Ishikawa (cell line): ENCODE data around the gene JMJD1C.

Source experiments
- EP300 ChIP-seq: IDR thresholded peaks from 2 replicates; pipeline ENCODE4 v1.6.1; 2012; ENCODE audit warnings: borderline replicate concordance
- FOXM1 ChIP-seq: IDR thresholded peaks from 2 replicates; pipeline ENCODE4 v1.6.1; 2012; ENCODE audit warnings: low read depth, borderline replicate concordance
- TEAD4 ChIP-seq: IDR thresholded peaks from 2 replicates; pipeline ENCODE4 v1.6.1; 2012
- ZBTB7A ChIP-seq: IDR thresholded peaks from 2 replicates; pipeline ENCODE4 v1.6.1; 2012; ENCODE audit warnings: low read depth
- TF ChIP-seq, protein P1 (sequence below): IDR thresholded peaks from 2 replicates; pipeline ENCODE4 v1.6.1; 2012

DNA sequence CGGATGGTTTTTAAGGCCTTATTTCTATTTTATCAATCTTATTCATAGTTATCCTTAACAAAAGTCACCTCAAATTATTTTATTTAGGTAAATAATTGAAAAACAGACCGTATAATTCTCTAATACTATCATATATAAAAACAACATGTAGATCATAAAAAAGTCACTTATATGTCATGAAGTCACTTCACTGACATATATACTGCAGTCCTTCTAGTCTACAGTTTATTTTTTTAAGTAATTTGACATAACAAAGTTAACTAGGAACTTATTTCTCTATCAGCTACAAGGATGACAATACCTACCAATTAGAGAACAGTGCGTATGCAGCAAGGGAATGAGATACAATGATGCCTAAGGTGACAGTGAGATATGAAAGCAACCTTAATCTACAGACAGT is 26.2 kb downstream of the JMJD1C start:
- TF ChIP-seq ZBTB7A (no peak), FOXM1 (no peak), TEAD4 (no peak), EP300 (no peak)
- TF ChIP-seq, protein P1, sequence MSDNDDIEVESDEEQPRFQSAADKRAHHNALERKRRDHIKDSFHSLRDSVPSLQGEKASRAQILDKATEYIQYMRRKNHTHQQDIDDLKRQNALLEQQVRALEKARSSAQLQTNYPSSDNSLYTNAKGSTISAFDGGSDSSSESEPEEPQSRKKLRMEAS, result no peak
